SK-N-SH treated with all-trans-retinoic acid at 6 μM for 48 hours (cell line): ENCODE results near the gene CYRIA.

Experiments used
- ATAC-seq: fragments of 200-7000 bp; cut with Tn5 transposase; 3 replicates; pipeline ENCODE4 v1.9.1; 2020; ENCODE audit warnings: mild to moderate bottlenecking, moderate library complexity
- ARNTL ChIP-seq: fragments of 450-650 bp; formaldehyde crosslinking; IDR thresholded peaks from 2 replicates; pipeline ENCODE4 v1.5.0; 2020; ENCODE audit warnings: low read depth, mild to moderate bottlenecking, moderate library complexity, borderline replicate concordance
- BACH2 ChIP-seq: fragments of 250-450 bp; sonication (Bioruptor Pico); IDR thresholded peaks from 2 replicates; pipeline ENCODE4 v1.9.0; 2021; ENCODE audit warnings: mild to moderate bottlenecking, borderline replicate concordance
- CSDC2 ChIP-seq: fragments of 250-450 bp; sonication (Bioruptor Pico); IDR thresholded peaks from 2 replicates; pipeline ENCODE4 v1.5.0; 2020; ENCODE audit warnings: mild to moderate bottlenecking, moderate library complexity
- ESRRG ChIP-seq: fragments of 250-450 bp; sonication (Bioruptor Pico); IDR thresholded peaks from 2 replicates; pipeline ENCODE4 v1.6.1; 2021; ENCODE audit warnings: mild to moderate bottlenecking
- GLIS3 ChIP-seq: fragments of 250-450 bp; sonication (Bioruptor Pico); IDR thresholded peaks from 2 replicates; pipeline ENCODE4 v1.5.0; 2020; ENCODE audit warnings: mild to moderate bottlenecking, moderate library complexity
- ISL1 ChIP-seq: fragments of 250-450 bp; sonication (Bioruptor Pico); IDR thresholded peaks from 2 replicates; pipeline ENCODE4 v2.1.2; 2022; ENCODE audit warnings: mild to moderate bottlenecking, moderate library complexity
- OSR1 ChIP-seq: fragments of 250-450 bp; sonication (Bioruptor Pico); IDR thresholded peaks from 2 replicates; pipeline ENCODE4 v1.8.0; 2022; ENCODE audit warnings: moderate library complexity, mild to moderate bottlenecking, inconsistent platforms
- PPARA ChIP-seq: fragments of 250-450 bp; sonication (Bioruptor Pico); IDR thresholded peaks from 2 replicates; pipeline ENCODE4 v1.5.0; 2020; ENCODE audit warnings: mild to moderate bottlenecking, borderline replicate concordance
- RARB ChIP-seq: fragments of 250-450 bp; sonication (Bioruptor Pico); IDR thresholded peaks from 2 replicates; pipeline ENCODE4 v1.8.0; 2021; ENCODE audit warnings: mild to moderate bottlenecking, moderate library complexity
- SNAI2 ChIP-seq: fragments of 250-450 bp; sonication (Bioruptor Pico); IDR thresholded peaks from 2 replicates; pipeline ENCODE4 v1.5.0; 2020; ENCODE audit warnings: mild to moderate bottlenecking, moderate library complexity
- TCF4 ChIP-seq: fragments of 250-450 bp; sonication (Bioruptor Pico); IDR thresholded peaks from 2 replicates; pipeline ENCODE4 v1.8.0; 2021; ENCODE audit warnings: mild to moderate bottlenecking, moderate library complexity, borderline replicate concordance
- ZC3H10 ChIP-seq: fragments of 250-450 bp; sonication (Bioruptor Pico); IDR thresholded peaks from 2 replicates; pipeline ENCODE4 v1.5.1; 2021; ENCODE audit warnings: mild to moderate bottlenecking, moderate library complexity
- ZFP30 ChIP-seq: fragments of 450-650 bp; formaldehyde crosslinking; IDR thresholded peaks from 2 replicates; pipeline ENCODE4 v1.5.0; 2022; ENCODE audit warnings: mild to moderate bottlenecking, moderate library complexity
- ZNF565 ChIP-seq: fragments of 450-650 bp; formaldehyde crosslinking; conservative IDR thresholded peaks from 2 replicates; pipeline ENCODE4 v1.5.0; 2020; ENCODE audit warnings: low read depth, mild to moderate bottlenecking, moderate library complexity
- ZNF70 ChIP-seq: fragments of 450-650 bp; formaldehyde crosslinking; IDR thresholded peaks from 2 replicates; pipeline ENCODE4 v1.5.0; 2020; ENCODE audit warnings: mild to moderate bottlenecking, moderate library complexity
- ZNF8 ChIP-seq: fragments of 450-650 bp; formaldehyde crosslinking; IDR thresholded peaks from 2 replicates; pipeline ENCODE4 v1.5.0; 2020; ENCODE audit warnings: mild to moderate bottlenecking, moderate library complexity
- TF ChIP-seq, protein P1 (sequence below): fragments of 250-450 bp; sonication (Bioruptor Pico); IDR thresholded peaks from 2 replicates; pipeline ENCODE4 v1.5.1; 2020; ENCODE audit warnings: low read depth, mild to moderate bottlenecking, moderate library complexity
- TF ChIP-seq, protein P2 (sequence below): fragments of 250-450 bp; sonication (Bioruptor Pico); IDR thresholded peaks from 2 replicates; pipeline ENCODE4 v1.5.1; 2021; ENCODE audit warnings: mild to moderate bottlenecking, moderate library complexity
- TF ChIP-seq, protein P3 (sequence below): fragments of 250-450 bp; sonication (Bioruptor Pico); IDR thresholded peaks from 2 replicates; pipeline ENCODE4 v1.8.0; 2021; ENCODE audit warnings: low read depth, mild to moderate bottlenecking, moderate library complexity, borderline replicate concordance
- TF ChIP-seq, protein P4 (sequence below): fragments of 250-450 bp; sonication (Bioruptor Pico); IDR thresholded peaks from 2 replicates; pipeline ENCODE4 v1.8.0; 2020; ENCODE audit warnings: mild to moderate bottlenecking, moderate library complexity, borderline replicate concordance
- TF ChIP-seq, protein P5 (sequence below): fragments of 250-450 bp; sonication (Bioruptor Pico); IDR thresholded peaks from 2 replicates; pipeline ENCODE4 v1.5.0; 2020; ENCODE audit warnings: mild to moderate bottlenecking, moderate library complexity

The CYRIA gene

GRCh38 chr2:16683576-16683975 lies 17.9 kb upstream of the CYRIA start (continued):
- TF ChIP-seq, protein P1, sequence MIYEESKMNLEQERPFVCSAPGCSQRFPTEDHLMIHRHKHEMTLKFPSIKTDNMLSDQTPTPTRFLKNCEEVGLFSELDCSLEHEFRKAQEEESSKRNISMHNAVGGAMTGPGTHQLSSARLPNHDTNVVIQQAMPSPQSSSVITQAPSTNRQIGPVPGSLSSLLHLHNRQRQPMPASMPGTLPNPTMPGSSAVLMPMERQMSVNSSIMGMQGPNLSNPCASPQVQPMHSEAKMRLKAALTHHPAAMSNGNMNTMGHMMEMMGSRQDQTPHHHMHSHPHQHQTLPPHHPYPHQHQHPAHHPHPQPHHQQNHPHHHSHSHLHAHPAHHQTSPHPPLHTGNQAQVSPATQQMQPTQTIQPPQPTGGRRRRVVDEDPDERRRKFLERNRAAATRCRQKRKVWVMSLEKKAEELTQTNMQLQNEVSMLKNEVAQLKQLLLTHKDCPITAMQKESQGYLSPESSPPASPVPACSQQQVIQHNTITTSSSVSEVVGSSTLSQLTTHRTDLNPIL (CRISPR knock-in tag): no peak
- TF ChIP-seq, protein P2, sequence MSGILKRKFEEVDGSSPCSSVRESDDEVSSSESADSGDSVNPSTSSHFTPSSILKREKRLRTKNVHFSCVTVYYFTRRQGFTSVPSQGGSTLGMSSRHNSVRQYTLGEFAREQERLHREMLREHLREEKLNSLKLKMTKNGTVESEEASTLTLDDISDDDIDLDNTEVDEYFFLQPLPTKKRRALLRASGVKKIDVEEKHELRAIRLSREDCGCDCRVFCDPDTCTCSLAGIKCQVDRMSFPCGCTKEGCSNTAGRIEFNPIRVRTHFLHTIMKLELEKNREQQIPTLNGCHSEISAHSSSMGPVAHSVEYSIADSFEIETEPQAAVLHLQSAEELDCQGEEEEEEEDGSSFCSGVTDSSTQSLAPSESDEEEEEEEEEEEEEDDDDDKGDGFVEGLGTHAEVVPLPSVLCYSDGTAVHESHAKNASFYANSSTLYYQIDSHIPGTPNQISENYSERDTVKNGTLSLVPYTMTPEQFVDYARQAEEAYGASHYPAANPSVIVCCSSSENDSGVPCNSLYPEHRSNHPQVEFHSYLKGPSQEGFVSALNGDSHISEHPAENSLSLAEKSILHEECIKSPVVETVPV: no peak
- TF ChIP-seq ZNF8 (CRISPR knock-in tag): no peak
- no peak for TF ChIP-seq SNAI2 (CRISPR knock-in tag)
- TF ChIP-seq ARNTL (CRISPR knock-in tag): no peak
- TF ChIP-seq OSR1 (CRISPR knock-in tag): no peak
- TF ChIP-seq ZC3H10 (CRISPR knock-in tag): no peak
- no peak for TF ChIP-seq ZFP30 (CRISPR knock-in tag)

DNA sequence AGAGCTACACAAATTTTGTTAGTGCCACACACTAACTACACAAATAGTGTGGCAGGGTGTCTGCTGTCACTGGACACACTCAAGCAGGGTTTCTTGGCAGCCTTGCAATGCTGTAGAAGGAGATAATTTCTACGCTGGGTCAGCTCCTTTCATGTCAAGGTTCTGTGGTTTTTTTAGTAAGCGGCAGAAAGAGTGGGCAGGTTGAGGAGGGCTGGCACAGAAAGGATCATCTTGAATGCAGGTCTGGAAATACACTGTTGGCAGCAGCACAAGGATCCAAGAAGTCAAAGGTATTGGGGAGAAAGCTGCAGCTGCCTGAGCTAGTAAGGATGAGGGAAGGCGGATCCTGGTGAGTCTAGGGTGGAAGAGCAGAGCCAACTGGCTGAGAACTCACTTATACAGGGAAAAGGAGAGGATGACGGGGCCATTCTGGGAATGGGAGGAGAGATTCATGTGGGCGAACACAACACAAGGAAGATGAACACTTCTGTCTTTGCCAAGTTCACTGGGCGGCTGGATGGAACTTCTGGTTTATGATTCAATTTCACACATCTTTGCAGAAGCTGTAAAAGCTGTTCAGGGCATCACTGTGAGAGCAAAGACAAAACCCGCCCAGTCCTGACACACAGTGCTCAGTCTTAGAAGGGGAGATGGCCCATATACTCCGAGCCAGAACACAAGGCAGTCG lies 16.9 kb upstream of the CYRIA start:
- ATAC-seq: no peak
- TF ChIP-seq ESRRG (CRISPR knock-in tag) (no peak), ZFP30 (CRISPR knock-in tag) (no peak), ZNF8 (CRISPR knock-in tag) (no peak), BACH2 (CRISPR knock-in tag) (no peak), ARNTL (CRISPR knock-in tag) (no peak), TCF4 (CRISPR knock-in tag) (no peak), RARB (no peak), OSR1 (CRISPR knock-in tag) (no peak)
- TF ChIP-seq, protein P2: no peak
- TF ChIP-seq, protein P3, sequence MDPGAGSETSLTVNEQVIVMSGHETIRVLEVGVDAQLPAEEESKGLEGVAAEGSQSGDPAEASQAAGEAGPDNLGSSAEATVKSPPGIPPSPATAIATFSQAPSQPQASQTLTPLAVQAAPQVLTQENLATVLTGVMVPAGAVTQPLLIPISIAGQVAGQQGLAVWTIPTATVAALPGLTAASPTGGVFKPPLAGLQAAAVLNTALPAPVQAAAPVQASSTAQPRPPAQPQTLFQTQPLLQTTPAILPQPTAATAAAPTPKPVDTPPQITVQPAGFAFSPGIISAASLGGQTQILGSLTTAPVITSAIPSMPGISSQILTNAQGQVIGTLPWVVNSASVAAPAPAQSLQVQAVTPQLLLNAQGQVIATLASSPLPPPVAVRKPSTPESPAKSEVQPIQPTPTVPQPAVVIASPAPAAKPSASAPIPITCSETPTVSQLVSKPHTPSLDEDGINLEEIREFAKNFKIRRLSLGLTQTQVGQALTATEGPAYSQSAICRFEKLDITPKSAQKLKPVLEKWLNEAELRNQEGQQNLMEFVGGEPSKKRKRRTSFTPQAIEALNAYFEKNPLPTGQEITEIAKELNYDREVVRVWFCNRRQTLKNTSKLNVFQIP: no peak

DNA sequence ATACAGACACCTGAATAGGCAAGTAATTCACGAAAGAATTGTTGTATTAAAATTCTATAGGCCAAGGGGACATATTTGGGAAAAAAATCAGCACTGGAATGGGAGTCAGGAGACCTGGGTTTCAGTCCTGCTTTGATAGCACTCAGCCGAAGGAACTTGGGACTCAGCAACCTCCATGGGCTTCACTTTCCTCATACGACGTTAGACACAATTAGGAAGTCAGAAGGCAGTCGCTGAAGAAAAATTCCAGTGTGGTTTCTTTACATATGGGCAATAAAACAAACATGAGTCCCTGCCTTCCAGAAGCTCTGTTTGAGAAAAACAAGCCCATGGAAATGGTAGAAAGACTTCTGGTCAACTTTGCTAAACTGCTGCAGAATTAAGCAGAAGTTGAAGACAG lies 15.1 kb upstream of the CYRIA start:
- no peak for TF ChIP-seq TCF4 (CRISPR knock-in tag)
- no peak for TF ChIP-seq CSDC2
- TF ChIP-seq ZFP30 (CRISPR knock-in tag): no peak
- no peak for TF ChIP-seq ZNF565 (CRISPR knock-in tag)
- no peak for TF ChIP-seq ARNTL (CRISPR knock-in tag)
- TF ChIP-seq OSR1 (CRISPR knock-in tag): no peak
- TF ChIP-seq, protein P4, sequence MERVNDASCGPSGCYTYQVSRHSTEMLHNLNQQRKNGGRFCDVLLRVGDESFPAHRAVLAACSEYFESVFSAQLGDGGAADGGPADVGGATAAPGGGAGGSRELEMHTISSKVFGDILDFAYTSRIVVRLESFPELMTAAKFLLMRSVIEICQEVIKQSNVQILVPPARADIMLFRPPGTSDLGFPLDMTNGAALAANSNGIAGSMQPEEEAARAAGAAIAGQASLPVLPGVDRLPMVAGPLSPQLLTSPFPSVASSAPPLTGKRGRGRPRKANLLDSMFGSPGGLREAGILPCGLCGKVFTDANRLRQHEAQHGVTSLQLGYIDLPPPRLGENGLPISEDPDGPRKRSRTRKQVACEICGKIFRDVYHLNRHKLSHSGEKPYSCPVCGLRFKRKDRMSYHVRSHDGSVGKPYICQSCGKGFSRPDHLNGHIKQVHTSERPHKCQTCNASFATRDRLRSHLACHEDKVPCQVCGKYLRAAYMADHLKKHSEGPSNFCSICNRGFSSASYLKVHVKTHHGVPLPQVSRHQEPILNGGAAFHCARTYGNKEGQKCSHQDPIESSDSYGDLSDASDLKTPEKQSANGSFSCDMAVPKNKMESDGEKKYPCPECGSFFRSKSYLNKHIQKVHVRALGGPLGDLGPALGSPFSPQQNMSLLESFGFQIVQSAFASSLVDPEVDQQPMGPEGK (CRISPR knock-in tag): no peak
- TF ChIP-seq ISL1 (CRISPR knock-in tag): no peak
- TF ChIP-seq, protein P3: no peak
- TF ChIP-seq, protein P5, sequence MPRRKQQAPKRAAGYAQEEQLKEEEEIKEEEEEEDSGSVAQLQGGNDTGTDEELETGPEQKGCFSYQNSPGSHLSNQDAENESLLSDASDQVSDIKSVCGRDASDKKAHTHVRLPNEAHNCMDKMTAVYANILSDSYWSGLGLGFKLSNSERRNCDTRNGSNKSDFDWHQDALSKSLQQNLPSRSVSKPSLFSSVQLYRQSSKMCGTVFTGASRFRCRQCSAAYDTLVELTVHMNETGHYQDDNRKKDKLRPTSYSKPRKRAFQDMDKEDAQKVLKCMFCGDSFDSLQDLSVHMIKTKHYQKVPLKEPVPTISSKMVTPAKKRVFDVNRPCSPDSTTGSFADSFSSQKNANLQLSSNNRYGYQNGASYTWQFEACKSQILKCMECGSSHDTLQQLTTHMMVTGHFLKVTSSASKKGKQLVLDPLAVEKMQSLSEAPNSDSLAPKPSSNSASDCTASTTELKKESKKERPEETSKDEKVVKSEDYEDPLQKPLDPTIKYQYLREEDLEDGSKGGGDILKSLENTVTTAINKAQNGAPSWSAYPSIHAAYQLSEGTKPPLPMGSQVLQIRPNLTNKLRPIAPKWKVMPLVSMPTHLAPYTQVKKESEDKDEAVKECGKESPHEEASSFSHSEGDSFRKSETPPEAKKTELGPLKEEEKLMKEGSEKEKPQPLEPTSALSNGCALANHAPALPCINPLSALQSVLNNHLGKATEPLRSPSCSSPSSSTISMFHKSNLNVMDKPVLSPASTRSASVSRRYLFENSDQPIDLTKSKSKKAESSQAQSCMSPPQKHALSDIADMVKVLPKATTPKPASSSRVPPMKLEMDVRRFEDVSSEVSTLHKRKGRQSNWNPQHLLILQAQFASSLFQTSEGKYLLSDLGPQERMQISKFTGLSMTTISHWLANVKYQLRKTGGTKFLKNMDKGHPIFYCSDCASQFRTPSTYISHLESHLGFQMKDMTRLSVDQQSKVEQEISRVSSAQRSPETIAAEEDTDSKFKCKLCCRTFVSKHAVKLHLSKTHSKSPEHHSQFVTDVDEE (CRISPR knock-in tag): no peak
- TF ChIP-seq PPARA (CRISPR knock-in tag): no peak
- TF ChIP-seq BACH2 (CRISPR knock-in tag): no peak
- TF ChIP-seq ESRRG (CRISPR knock-in tag): no peak
- no peak for TF ChIP-seq ZNF70 (CRISPR knock-in tag)
- TF ChIP-seq, protein P2: no peak
- no peak for TF ChIP-seq GLIS3 (CRISPR knock-in tag)
- no peak for ATAC-seq
